Stimulated activated CD4-positive, alpha-beta T cell treated with anti-CD3 and anti-CD28 coated beads, Interleukin-12 subunit alpha, Interleukin-12 subunit beta, amount 100 ng/mL, for 24 hours (primary cell): ENCODE results near the gene NELFA.

ENCODE experiments used
- DNase-seq, 2 experiments: peaks; one replicate each; pipeline ENCODE4 v3.0.0-alpha.2; 2020; ENCODE audit warnings: low read depth in 2 of 2

NELFA gene

GRCh38 chr4:1964971-1965370 is 43.8 kb downstream of the NELFA start:
- DNase-seq = no peak

GRCh38 chr4:1964443-1964842 is 44.3 kb downstream of the NELFA start:
- DNase-seq = no peak

GRCh38 chr4:1962980-1963379 is 45.8 kb downstream of the NELFA start:
- DNase-seq = no peak

- DNase-seq = no peak
Observed at GRCh38 chr4:1961563-1961962, 47.2 kb downstream of the NELFA start.

GRCh38 chr4:1961038-1961437 is 47.7 kb downstream of the NELFA start:
- no peak for DNase-seq

GRCh38 chr4:1960170-1960825 is 48.5 kb downstream of the NELFA start:
- DNase-seq = no peak

GRCh38 chr4:1959104-1959384 is 49.7 kb downstream of the NELFA start:
- no peak for DNase-seq

GRCh38 chr4:1958276-1959103 is 50.3 kb downstream of the NELFA start:
- no peak for DNase-seq

GRCh38 chr4:1956631-1957030 is 52.1 kb downstream of the NELFA start:
- DNase-seq = no peak

- DNase-seq = no peak
Observed at GRCh38 chr4:1953335-1953734, 55.4 kb downstream of the NELFA start.

- DNase-seq = no peak
Observed at GRCh38 chr4:1952719-1953118, 56.1 kb downstream of the NELFA start.

- no peak for DNase-seq
Observed at GRCh38 chr4:1952058-1952700, 56.6 kb downstream of the NELFA start.

GRCh38 chr4:1950369-1950768 is 58.4 kb downstream of the NELFA start:
- DNase-seq = no peak

- no peak for DNase-seq
Observed at GRCh38 chr4:1948892-1949436, 59.8 kb downstream of the NELFA start.

- DNase-seq = no peak
Observed at GRCh38 chr4:1948232-1948631, 60.5 kb downstream of the NELFA start.

GRCh38 chr4:1945912-1946311 is 62.9 kb downstream of the NELFA start:
- DNase-seq = no peak

- no peak for DNase-seq
Observed at GRCh38 chr4:1945124-1945895, 63.5 kb downstream of the NELFA start.

- DNase-seq = no peak
Observed at GRCh38 chr4:1943928-1944327, 64.8 kb downstream of the NELFA start.

GRCh38 chr4:1940566-1940965 is 68.2 kb downstream of the NELFA start:
- no peak for DNase-seq

- no peak for DNase-seq
Observed at GRCh38 chr4:1939664-1940509, 68.9 kb downstream of the NELFA start.

- no peak for DNase-seq
Observed at GRCh38 chr4:1938027-1938426, 70.7 kb downstream of the NELFA start.
